HEK293 (cell line): ENCODE data around the gene LYZL6.
A peak's percentile ranks its signal among the peaks of the same experiment; 100 is the strongest.

Experiments used
- CTCF ChIA-PET: fragments of 350-600 bp; formaldehyde crosslinking; extraction: SDS; loops from one replicate; lab custom pipeline; 2021; ENCODE audit warnings: antibody characterized with exemption; lab: Yijun Ruan, JAX
- POLR2A ChIA-PET: fragments of 300-600 bp; formaldehyde crosslinking; extraction: SDS; loops from one replicate; lab custom pipeline; 2020; ENCODE audit warnings: antibody characterized with exemption, inconsistent platforms; lab: Yijun Ruan, JAX
- H3K27ac ChIP-seq: fragments of 200-500 bp; sonication (Bioruptor generic); 2 replicates; pipeline ENCODE4 v1.5.1; 2014; ENCODE audit warnings: low read depth, low read length, control low read depth, inconsistent platforms; ENCODE audit errors: extremely low read depth
- H3K36me3 ChIP-seq, 2 experiments: fragments of 200-500 bp in 1 of 2; sonication (Bioruptor generic) in 1 of 2; 1 replicate in 1 of 2; 2 replicates in 1 of 2; pipeline ENCODE4 v1.5.1; 2014 to 2017; ENCODE audit warnings: inconsistent platforms in 2 of 2, low read length in 2 of 2; ENCODE audit not compliant: control insufficient read depth in 2 of 2, insufficient read depth in 1 of 2
- H3K4me1 ChIP-seq: fragments of 200-500 bp; sonication (Bioruptor generic); 2 replicates; pipeline ENCODE4 v1.5.1; 2014; ENCODE audit warnings: mild to moderate bottlenecking, low read length, inconsistent platforms; ENCODE audit not compliant: control insufficient read depth, insufficient read depth
- H3K4me3 ChIP-seq: 2 replicates; pipeline ENCODE4 v1.5.1; 2011; ENCODE audit warnings: low read depth, mild to moderate bottlenecking, control low read depth, low read length, moderate library complexity
- H3K9me3 ChIP-seq: fragments of 200-500 bp; sonication (Bioruptor generic); 2 replicates; pipeline ENCODE4 v1.5.1; 2014; ENCODE audit warnings: low read depth, low read length, inconsistent platforms; ENCODE audit not compliant: control insufficient read depth, insufficient read depth
- BCL11A ChIP-seq: fragments of 450-650 bp; formaldehyde crosslinking; IDR thresholded peaks from 2 replicates; pipeline ENCODE4 v1.5.1; 2016; ENCODE audit warnings: low read depth, missing biosample characterization, missing genetic modification characterization
- CTCF ChIP-seq: fragments of 450-650 bp; formaldehyde crosslinking; IDR thresholded peaks from 2 replicates; pipeline ENCODE4 v1.5.1; 2016; ENCODE audit warnings: missing biosample characterization, missing genetic modification characterization
- INSM2 ChIP-seq: fragments of 450-650 bp; formaldehyde crosslinking; IDR thresholded peaks from 2 replicates; pipeline ENCODE4 v1.5.1; 2016; ENCODE audit warnings: missing biosample characterization, missing genetic modification characterization
- KLF8 ChIP-seq: fragments of 450-650 bp; formaldehyde crosslinking; IDR thresholded peaks from 2 replicates; pipeline ENCODE4 v1.5.1; 2016; ENCODE audit warnings: missing biosample characterization, missing genetic modification characterization
- SP3 ChIP-seq: fragments of 450-650 bp; formaldehyde crosslinking; IDR thresholded peaks from 2 replicates; pipeline ENCODE4 v1.5.1; 2016; ENCODE audit warnings: missing biosample characterization, missing genetic modification characterization
- ZBTB17 ChIP-seq: fragments of 450-650 bp; formaldehyde crosslinking; IDR thresholded peaks from 2 replicates; pipeline ENCODE4 v1.5.1; 2016; ENCODE audit warnings: missing biosample characterization, missing genetic modification characterization
- ZBTB48 ChIP-seq: fragments of 450-650 bp; formaldehyde crosslinking; IDR thresholded peaks from 2 replicates; pipeline ENCODE4 v1.5.1; 2016; ENCODE audit warnings: missing biosample characterization, missing genetic modification characterization
- ZIC2 ChIP-seq: fragments of 450-650 bp; formaldehyde crosslinking; IDR thresholded peaks from 2 replicates; pipeline ENCODE4 v1.5.1; 2016; ENCODE audit warnings: missing biosample characterization, missing genetic modification characterization
- ZNF114 ChIP-seq: fragments of 450-650 bp; formaldehyde crosslinking; IDR thresholded peaks from 2 replicates; pipeline ENCODE4 v1.5.0; 2017; ENCODE audit warnings: missing biosample characterization, missing genetic modification characterization
- ZNF175 ChIP-seq: fragments of 450-650 bp; formaldehyde crosslinking; IDR thresholded peaks from 2 replicates; pipeline ENCODE4 v1.5.1; 2016; ENCODE audit warnings: missing biosample characterization, missing genetic modification characterization
- ZNF223 ChIP-seq: fragments of 450-650 bp; formaldehyde crosslinking; IDR thresholded peaks from 2 replicates; pipeline ENCODE4 v1.5.1; 2016; ENCODE audit warnings: missing biosample characterization, missing genetic modification characterization
- ZNF311 ChIP-seq: fragments of 450-650 bp; formaldehyde crosslinking; IDR thresholded peaks from 2 replicates; pipeline ENCODE4 v1.5.1; 2017; ENCODE audit warnings: missing biosample characterization, missing genetic modification characterization, borderline replicate concordance
- ZNF423 ChIP-seq: fragments of 450-650 bp; formaldehyde crosslinking; IDR thresholded peaks from 2 replicates; pipeline ENCODE4 v1.5.1; 2016; ENCODE audit warnings: missing biosample characterization, missing genetic modification characterization
- ZNF501 ChIP-seq: fragments of 450-650 bp; formaldehyde crosslinking; IDR thresholded peaks from 2 replicates; pipeline ENCODE4 v1.5.1; 2016; ENCODE audit warnings: missing biosample characterization, missing genetic modification characterization
- ZNF518A ChIP-seq: fragments of 450-650 bp; formaldehyde crosslinking; conservative IDR thresholded peaks from 2 replicates; pipeline ENCODE4 v1.5.1; 2016; ENCODE audit warnings: low read depth, missing biosample characterization, missing genetic modification characterization
- ZNF529 ChIP-seq: fragments of 450-650 bp; formaldehyde crosslinking; IDR thresholded peaks from 2 replicates; pipeline ENCODE4 v1.5.1; 2017; ENCODE audit warnings: missing genetic modification characterization, missing biosample characterization; ENCODE audit not compliant: insufficient replicate concordance
- ZNF555 ChIP-seq: fragments of 450-650 bp; formaldehyde crosslinking; conservative IDR thresholded peaks from 2 replicates; pipeline ENCODE4 v1.5.1; 2017; ENCODE audit warnings: missing biosample characterization, mild to moderate bottlenecking, missing genetic modification characterization, inconsistent platforms
- ZNF610 ChIP-seq: fragments of 450-650 bp; formaldehyde crosslinking; IDR thresholded peaks from 2 replicates; pipeline ENCODE4 v1.5.1; 2016; ENCODE audit warnings: missing biosample characterization, missing genetic modification characterization, borderline replicate concordance
- ZNF660 ChIP-seq: fragments of 450-650 bp; IDR thresholded peaks from 2 replicates; pipeline ENCODE4 v1.5.1; 2018; ENCODE audit warnings: missing biosample characterization, mild to moderate bottlenecking, missing genetic modification characterization
- ZNF664 ChIP-seq: fragments of 450-650 bp; formaldehyde crosslinking; IDR thresholded peaks from 2 replicates; pipeline ENCODE4 v1.5.1; 2016; ENCODE audit warnings: missing biosample characterization, missing genetic modification characterization
- ZNF785 ChIP-seq: fragments of 450-650 bp; formaldehyde crosslinking; IDR thresholded peaks from 2 replicates; pipeline ENCODE4 v1.5.1; 2016; ENCODE audit warnings: missing biosample characterization, missing genetic modification characterization
- ZSCAN4 ChIP-seq: fragments of 450-650 bp; formaldehyde crosslinking; IDR thresholded peaks from 2 replicates; pipeline ENCODE4 v1.5.1; 2017; ENCODE audit warnings: missing biosample characterization, missing genetic modification characterization
- TF ChIP-seq, protein P1 (sequence below): fragments of 450-650 bp; formaldehyde crosslinking; IDR thresholded peaks from 2 replicates; pipeline ENCODE4 v1.5.1; 2016; ENCODE audit warnings: missing biosample characterization, missing genetic modification characterization

The LYZL6 gene

GRCh38 chr17:35949401-35949800 is 5.9 kb upstream of the LYZL6 start (continued):
- TF ChIP-seq ZNF610 (tag by site-specific recombination), result no peak

DNA sequence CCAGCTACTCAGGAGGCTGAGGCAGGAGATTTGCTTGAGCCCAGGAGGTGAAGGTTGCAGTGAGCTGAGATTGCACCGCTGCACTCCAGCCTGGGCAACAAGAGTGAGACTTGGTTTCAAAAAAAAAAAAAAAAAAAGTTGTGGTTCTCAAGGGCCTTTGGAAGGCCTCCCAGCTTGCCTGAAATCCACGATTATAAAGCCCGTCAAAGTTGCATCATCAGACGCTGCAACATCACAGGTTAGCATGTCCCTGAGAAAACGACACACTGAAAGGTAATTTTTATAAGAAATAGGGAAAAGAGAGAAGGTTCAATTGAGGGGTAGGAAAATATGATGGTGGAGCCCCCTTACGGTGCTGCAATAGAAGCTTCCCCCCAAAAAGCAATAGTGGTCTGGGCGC is 4.6 kb upstream of the LYZL6 start:
- Histone ChIP-seq H3K36me3 (no peaks in the 10 kb centered on the region), H3K27ac (no peak overlapping the region), H3K9me3 (no peaks in the 10 kb centered on the region), H3K4me1 (peaks cover 6% of the 10 kb centered on the region; the same call in 1 of the 2 replicates), H3K4me3 (no peak overlapping the region)
- ChIA-PET CTCF (interaction anchor here (0.6 to 5.4 kb wide), 20 partner anchors 10 to 660 kb away, joined by 3 to 29 read pairs (median 4); no protein-coding TSS in a partner anchor), POLR2A (no interaction called here)
- TF ChIP-seq ZIC2 (tag by site-specific recombination) (no peak), ZSCAN4 (tag by site-specific recombination) (no peak), ZNF555 (tag by site-specific recombination) (no peak), ZNF518A (no peak), ZNF114 (tag by site-specific recombination) (no peak), ZNF423 (tag by site-specific recombination) (no peak), INSM2 (no peak)

DNA sequence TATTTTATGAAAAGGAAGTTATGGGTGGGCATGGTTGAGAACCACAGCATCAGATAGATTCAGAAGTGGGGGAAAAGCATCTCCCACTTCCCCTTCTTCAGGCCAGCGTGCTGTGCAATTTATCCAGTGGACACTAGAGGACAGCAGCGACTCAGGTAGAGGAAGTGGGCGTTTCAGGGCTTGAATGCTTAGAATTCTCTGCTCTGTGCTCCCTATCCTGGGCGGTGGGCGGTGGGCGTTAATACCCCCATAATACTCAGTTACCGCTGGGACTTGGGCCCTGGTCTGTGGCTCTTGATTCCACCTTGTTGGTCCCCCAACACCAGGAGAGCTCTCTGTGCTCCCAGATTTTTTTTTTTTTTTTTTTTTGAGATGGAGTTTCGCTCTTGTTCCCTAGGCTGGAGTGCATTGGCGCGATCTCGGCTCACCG is 3.7 kb upstream of the LYZL6 start:
- Histone ChIP-seq H3K4me3 (no peak overlapping the region), H3K36me3 (no peaks in the 10 kb centered on the region), H3K27ac (no peak overlapping the region), H3K9me3 (no peaks in the 10 kb centered on the region), H3K4me1 (peaks cover 6% of the 10 kb centered on the region; the same call in 1 of the 2 replicates)
- CTCF ChIA-PET, result interaction anchor here (0.6 to 5.4 kb wide), 18 partner anchors 9 to 1168 kb away, joined by 3 to 29 read pairs (median 4); no protein-coding TSS in a partner anchor
- POLR2A ChIA-PET, result no interaction called here
- no peak for TF ChIP-seq KLF8 (tag by site-specific recombination)
- no peak for TF ChIP-seq ZNF175 (tag by site-specific recombination)
- TF ChIP-seq ZNF664, result no peak
- TF ChIP-seq ZNF311, result no peak
- TF ChIP-seq ZNF785 (tag by site-specific recombination), result no peak
- TF ChIP-seq CTCF (tag by site-specific recombination), result peak; percentile 67; the same call in 1 of the 2 replicates
- 0 out of 2 replicates have a peak, but pooled peaks have one; percentile 27 for TF ChIP-seq SP3
- no peak for TF ChIP-seq BCL11A
- TF ChIP-seq ZNF501 (tag by site-specific recombination), result no peak
- no peak for TF ChIP-seq ZNF529
- TF ChIP-seq ZBTB48 (tag by site-specific recombination), result peak; percentile 58; the same call in 1 of the 2 replicates
- TF ChIP-seq ZNF114 (tag by site-specific recombination), result no peak
- TF ChIP-seq ZNF223 (tag by site-specific recombination), result no peak
- TF ChIP-seq ZBTB17, result peak; percentile 78
- TF ChIP-seq, protein P1, sequence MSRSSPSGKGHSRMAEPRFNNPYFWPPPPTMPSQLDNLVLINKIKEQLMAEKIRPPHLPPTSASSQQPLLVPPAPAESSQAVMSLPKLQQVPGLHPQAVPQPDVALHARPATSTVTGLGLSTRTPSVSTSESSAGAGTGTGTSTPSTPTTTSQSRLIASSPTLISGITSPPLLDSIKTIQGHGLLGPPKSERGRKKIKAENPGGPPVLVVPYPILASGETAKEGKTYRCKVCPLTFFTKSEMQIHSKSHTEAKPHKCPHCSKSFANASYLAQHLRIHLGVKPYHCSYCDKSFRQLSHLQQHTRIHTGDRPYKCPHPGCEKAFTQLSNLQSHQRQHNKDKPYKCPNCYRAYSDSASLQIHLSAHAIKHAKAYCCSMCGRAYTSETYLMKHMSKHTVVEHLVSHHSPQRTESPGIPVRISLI, result peak; percentile 90
- TF ChIP-seq ZNF660 (tag by site-specific recombination), result 0 out of 2 replicates have a peak, but pooled peaks have one; percentile 57
